Gastrocnemius medialis (tissue), 4 donors: ENCODE measurements around the gene MOCS3.

Experiments
- CTCF ChIP-seq, 5 experiments: fragments of 450-650 bp in 3 of 5; fragments of 200-600 bp in 2 of 5; sonication (generic) in 2 of 5; IDR thresholded peaks in 4 of 5; conservative IDR thresholded peaks in 1 of 5; 1 replicate in 4 of 5; 2 replicates in 1 of 5; pipeline ENCODE4 v1.5.1; 2016 to 2019; ENCODE audit warnings: antibody characterized with exemption in 5 of 5, mild to moderate bottlenecking in 3 of 5, moderate library complexity in 3 of 5
- POLR2A ChIP-seq, 2 donors: fragments of 450-650 bp; IDR thresholded peaks; one replicate each; pipeline ENCODE4 v1.6.1; 2017; ENCODE audit warnings: antibody characterized with exemption in 2 of 2, mild to moderate bottlenecking in 2 of 2, moderate library complexity in 2 of 2

DNA sequence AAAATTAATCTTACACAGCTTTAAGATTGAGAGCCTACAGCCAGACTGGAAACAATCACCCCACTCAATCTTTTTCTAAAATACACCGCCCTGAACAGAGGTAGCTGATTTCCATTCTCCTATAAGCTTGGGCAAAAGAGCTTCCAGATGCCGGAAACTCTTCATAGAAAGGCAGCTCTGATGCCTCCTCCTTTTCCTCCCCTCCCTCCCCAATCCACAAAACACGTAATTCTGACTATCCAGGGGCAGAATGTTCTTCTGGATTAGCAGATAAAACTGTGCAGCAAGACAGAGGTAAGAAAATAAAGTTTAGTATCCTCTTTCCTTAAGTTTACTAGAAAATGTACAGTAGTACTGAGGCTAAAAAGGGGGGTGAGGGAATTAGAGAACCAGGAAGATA is 43.2 kb upstream of the MOCS3 start:
- TF ChIP-seq CTCF (IDR thresholded peaks at IDR 0.05 in 4 of 5, conservative IDR thresholded peaks at IDR 0.05 in 1 of 5): no peak
- no peak for TF ChIP-seq POLR2A (IDR thresholded peaks at IDR 0.05)
